ENCODE measurements around the gene ETFB.

DNA sequence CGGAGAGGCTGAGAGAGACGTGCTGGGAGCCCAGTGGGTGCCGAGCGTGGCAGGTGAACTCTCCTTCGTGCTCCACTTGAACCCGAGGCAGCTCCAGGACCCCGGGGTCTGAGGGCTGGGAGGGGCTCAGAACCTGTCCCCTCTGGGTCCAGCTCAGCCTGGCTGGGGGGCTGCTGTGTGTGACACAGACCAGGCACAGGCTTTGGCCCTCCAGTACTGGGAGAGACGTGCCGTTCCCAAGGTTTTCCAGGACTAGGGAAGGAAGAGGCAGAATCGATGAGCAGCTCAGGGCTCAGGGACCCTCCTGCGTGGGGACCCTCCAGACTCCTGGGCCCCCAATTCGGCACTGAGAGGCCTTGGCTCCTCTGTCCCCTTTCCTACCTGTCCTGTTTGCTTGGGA, 49.0 kb upstream of the ETFB start:
- TF ChIP-seq, protein P1, sequence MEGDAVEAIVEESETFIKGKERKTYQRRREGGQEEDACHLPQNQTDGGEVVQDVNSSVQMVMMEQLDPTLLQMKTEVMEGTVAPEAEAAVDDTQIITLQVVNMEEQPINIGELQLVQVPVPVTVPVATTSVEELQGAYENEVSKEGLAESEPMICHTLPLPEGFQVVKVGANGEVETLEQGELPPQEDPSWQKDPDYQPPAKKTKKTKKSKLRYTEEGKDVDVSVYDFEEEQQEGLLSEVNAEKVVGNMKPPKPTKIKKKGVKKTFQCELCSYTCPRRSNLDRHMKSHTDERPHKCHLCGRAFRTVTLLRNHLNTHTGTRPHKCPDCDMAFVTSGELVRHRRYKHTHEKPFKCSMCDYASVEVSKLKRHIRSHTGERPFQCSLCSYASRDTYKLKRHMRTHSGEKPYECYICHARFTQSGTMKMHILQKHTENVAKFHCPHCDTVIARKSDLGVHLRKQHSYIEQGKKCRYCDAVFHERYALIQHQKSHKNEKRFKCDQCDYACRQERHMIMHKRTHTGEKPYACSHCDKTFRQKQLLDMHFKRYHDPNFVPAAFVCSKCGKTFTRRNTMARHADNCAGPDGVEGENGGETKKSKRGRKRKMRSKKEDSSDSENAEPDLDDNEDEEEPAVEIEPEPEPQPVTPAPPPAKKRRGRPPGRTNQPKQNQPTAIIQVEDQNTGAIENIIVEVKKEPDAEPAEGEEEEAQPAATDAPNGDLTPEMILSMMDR (IDR thresholded peaks at IDR 0.05), result no peak
- TF ChIP-seq POLR2A (IDR thresholded peaks at IDR 0.05), result no peak

Data from body of pancreas (tissue), 4 donors.